22Rv1 (cell line): ENCODE data around the gene OR4Q3.
"Not testable (repeated sequence)": the region's sequence is repeated elsewhere in the genome, so short reads cannot be mapped to it uniquely, and the experiment has no call there.

ENCODE experiments used
- ZFX ChIP-seq: fragments of 450-650 bp; IDR thresholded peaks from 2 replicates; pipeline ENCODE4 v1.6.1; 2017; ENCODE audit warnings: antibody characterized with exemption, borderline replicate concordance
- TF ChIP-seq, protein P1 (sequence below): fragments of 450-650 bp; IDR thresholded peaks from 2 replicates; pipeline ENCODE4 v1.5.1; 2017; ENCODE audit warnings: mild to moderate bottlenecking

GRCh38 chr14:19796520-19797108 lies 53.2 kb downstream of the OR4Q3 start:
- TF ChIP-seq, protein P1, sequence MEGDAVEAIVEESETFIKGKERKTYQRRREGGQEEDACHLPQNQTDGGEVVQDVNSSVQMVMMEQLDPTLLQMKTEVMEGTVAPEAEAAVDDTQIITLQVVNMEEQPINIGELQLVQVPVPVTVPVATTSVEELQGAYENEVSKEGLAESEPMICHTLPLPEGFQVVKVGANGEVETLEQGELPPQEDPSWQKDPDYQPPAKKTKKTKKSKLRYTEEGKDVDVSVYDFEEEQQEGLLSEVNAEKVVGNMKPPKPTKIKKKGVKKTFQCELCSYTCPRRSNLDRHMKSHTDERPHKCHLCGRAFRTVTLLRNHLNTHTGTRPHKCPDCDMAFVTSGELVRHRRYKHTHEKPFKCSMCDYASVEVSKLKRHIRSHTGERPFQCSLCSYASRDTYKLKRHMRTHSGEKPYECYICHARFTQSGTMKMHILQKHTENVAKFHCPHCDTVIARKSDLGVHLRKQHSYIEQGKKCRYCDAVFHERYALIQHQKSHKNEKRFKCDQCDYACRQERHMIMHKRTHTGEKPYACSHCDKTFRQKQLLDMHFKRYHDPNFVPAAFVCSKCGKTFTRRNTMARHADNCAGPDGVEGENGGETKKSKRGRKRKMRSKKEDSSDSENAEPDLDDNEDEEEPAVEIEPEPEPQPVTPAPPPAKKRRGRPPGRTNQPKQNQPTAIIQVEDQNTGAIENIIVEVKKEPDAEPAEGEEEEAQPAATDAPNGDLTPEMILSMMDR = not testable (repeated sequence)
- not testable (repeated sequence) for TF ChIP-seq ZFX
